CD4-positive, alpha-beta T cell treated with Interleukin-4 for 1 hour (primary cell): ENCODE measurements around the gene SINHCAF.

ENCODE experiments used
- DNase-seq, 2 donors: peaks; one replicate each; pipeline ENCODE4 v3.0.0-alpha.2; 2020 to 2022

Gene SINHCAF

DNA sequence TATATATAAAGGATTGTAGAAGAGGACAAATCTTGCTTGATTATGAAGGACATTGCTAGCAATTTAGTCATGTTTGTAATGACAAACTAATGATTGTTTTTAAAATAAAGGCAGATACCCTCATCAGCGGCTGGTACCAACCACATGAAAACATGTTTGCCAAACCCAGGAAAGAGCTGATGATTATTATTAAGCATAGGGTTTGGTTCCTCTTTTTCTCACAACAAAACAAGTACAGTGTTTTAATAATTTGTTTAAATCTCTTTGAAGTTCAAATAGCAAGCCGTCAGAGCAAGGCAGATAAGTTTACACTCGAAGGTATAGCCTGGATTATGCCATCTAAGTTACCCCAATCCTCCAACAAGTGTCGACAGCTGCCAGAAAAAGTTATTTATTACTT is 5.3 kb upstream of the SINHCAF start:
- no peak for DNase-seq

- no peak for DNase-seq
Measured at GRCh38 chr12:31326736-31327659, 1.0 kb upstream of the SINHCAF start.

GRCh38 chr12:31325524-31325875 is 450 bp downstream of the SINHCAF start:
- no peak for DNase-seq

GRCh38 chr12:31324845-31325523 is 966 bp downstream of the SINHCAF start:
- DNase-seq, result peak; percentile 32 to 49

DNA sequence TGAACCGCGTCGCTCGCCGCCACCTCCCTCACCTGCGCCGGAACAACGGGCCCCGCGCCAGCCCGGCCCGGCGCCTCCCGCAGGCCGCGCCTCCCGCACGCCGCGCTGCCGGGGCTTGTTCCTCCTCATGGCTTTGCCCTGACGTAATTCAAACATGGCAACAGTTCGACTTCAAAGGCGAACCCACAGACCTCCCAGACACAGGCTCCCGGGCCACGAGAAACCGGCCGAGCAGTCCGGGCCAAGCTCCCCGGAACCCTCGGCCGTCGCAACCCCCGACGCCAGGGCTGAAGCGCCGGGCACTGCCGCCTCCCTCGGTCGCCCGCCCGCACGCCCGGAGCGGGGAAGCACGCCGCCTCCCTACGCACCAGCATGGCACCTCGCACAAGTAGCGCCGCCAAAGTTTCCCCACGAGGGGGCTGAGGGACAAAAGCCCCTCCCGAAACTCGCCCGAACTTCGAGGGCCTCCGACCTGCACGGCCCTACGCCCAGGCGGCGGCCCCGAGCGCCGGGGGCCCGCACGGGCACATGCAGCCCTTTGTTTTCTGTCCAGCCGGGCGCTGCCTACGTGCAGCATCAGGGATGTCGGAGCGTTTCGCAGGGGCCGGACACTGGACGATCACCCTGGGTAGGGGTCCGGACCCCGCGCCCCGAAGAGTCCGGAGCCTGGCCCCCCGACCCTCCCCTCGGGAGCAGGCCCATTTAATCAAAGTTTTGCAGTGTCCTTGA is 1.7 kb downstream of the SINHCAF start:
- peak; percentile 81 to 84 for DNase-seq

DNA sequence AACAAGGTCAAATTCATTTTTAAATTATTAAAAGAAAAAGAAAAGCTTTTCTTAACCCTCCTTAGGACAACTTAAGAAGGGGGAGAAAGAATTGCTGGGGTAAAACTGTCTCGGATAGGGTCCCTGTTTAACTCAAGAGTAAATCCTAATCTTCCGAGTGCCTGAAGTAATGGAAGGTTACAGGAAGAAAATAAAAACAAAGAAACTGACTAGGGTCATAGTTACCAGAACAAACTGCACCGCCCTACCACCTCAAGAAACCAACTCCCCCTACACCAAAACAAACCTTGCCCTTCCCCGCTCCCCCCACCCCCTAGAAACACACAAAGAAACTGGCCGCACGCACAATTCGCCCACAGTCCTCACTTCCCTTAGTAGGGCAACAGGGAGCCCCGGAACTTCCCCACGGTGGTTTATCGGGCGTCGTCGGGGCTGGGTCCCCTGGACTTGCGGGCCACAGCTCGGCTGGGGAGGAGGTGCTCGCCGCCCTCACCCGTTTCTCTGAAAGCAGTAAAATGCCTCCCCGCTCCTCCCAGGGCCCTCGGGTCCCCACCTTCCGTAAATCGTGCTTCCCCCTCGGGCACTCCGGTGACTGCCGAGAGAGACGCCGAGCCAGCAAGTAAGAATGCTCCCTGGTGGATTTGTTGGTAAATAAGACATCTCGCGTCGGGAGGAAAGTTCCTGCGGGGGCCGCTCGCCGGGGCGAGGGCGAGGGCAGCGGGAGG is 2.4 kb downstream of the SINHCAF start:
- DNase-seq, result peak; percentile 80 to 83

- DNase-seq, result peak in 1 of 2 donors; percentile 28
Measured at GRCh38 chr12:31322801-31323207, 3.1 kb downstream of the SINHCAF start.

DNA sequence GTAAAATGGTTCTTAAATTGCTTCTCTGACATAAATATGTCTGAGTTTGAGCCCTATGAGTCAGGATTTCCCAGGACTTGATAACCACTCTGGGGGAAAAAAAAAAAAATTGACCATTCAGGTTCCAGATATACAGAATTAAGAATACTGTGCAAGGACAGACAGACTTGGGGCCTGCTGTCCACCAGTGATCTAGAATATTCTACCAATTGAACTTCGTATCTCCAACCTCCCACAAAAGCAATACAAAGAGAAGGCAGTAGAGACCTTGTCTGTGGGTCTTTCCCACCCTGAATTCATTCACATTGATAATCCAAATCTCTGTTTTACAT is 4.1 kb downstream of the SINHCAF start:
- no peak for DNase-seq

GRCh38 chr12:31321186-31321896 is 4.6 kb downstream of the SINHCAF start:
- DNase-seq, result peak in 1 of 2 donors; percentile 22

- no peak for DNase-seq
Measured at GRCh38 chr12:31318657-31319269, 7.2 kb downstream of the SINHCAF start.

DNA sequence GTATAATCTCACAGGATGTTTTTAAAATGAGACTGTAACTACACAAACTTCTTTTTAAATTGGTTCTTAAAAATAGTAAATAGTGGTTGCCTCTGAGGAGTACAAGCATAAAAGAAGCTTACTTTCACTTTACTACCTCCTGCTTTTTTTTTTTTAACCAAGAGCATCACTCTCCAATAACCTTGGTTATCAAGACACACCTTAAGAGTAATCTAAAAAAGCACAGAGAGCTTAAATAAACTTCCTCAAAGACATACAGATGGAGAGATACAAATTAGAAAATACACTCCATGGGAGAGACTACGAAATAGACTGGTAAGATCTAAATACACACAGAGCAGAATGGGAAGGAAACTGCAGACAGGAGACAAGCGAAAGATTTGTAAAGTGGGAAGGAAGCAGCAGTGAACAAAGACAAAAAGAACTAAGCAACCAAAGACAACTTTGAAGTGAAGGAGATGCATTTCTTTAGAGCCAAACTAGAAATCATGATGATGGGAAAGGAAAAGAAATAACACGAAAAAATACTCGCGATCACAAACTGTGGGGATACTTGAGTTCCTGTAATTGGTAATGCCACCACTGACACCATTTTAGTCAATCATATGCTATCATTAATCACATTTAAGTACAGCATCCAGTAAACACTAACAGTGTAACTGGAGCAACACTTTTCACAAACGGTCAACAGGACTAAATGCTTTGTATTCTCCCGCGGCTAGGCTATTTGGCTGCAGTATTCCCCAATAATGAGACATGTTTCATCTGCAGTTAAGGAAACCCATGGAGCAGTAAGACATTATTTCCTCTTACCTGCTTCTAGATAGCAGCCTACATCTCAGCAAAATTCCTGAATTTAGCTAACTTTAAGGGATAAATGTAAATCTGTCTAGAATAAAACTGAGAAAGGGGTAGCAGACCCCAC is 8.2 kb downstream of the SINHCAF start:
- peak in 1 of 2 donors; percentile 51 for DNase-seq

DNA sequence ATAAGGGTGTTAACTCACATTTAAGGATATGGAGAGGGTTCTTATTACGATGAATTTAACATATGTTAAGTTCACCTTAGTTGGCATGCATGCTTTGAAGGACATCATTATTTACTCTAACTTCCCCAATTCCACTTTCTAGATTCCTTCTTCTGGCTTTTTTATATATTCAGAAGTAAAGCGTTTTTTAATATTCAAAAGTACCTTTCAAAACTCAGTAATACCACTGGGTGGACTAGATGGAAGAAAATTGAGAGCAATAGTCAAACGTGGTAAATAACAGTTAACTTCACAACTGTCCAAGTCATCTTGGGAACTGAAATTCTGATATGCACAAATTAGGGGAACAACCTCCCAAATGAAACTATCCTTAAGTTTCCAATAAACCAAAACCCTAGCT is 9.1 kb downstream of the SINHCAF start:
- DNase-seq, result no peak

DNA sequence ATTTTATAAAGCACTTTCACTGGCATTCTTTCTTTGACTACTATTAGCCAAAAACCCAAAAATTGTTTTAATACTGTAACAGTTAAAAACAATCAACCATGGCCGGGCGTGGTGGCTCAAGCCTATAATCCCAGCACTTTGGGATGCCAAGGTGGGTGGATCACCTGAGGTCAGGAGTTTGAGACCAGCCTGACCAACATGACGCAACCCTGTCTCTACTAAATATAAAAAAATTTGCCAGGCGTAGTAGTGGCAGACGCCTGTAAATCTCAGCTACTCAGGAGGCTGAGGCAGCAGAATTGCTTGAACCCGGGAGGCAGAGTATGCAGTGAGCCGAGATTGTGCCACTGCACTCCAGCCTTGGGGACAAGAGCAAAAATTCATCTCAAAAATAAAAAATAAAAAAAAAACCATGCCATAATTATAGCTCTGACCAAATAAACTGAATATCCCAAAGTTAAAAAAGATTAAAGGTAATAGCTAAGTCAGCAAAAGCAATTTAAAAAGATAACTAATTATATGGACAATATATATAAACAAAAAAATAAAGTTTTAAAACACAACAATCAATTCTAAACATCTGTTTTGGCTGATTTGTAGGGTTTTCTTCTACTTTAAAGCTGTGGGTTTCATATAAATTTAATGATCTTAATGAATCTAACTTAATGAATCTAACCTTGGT is 10.0 kb downstream of the SINHCAF start:
- no peak for DNase-seq

DNA sequence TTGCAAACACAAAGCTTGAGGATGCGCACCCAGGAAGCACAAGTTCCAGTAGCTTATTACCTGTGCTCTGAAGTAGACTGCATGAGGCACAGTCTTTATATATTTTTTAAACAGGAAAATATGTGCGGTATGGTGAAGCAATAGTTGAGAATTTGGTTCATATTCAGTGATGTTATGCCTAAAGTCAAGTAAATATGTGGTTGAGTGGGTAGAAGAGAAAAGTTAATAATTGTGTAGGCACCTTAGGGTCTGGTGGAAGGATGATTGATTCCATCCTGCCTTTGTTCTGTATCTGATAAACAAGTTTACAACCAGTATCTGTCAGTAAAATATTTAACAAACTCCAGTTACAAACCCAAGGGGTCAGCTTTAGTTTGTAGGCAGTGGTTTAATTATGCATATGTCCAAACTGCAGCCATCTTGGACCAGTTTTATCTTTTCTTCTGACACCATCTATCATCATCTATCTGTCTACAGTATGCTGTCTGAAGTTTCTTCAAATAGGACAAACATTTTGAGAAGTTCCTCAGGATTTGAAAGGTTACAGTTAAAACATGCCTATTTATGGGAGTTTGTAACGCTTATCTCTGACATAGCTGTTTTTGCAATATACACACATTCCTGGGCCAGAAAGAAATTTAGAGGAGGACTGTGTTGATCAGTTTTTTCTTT is 10.8 kb downstream of the SINHCAF start:
- no peak for DNase-seq

- DNase-seq, result no peak
Measured at GRCh38 chr12:31312431-31312830, 13.5 kb downstream of the SINHCAF start.

DNA sequence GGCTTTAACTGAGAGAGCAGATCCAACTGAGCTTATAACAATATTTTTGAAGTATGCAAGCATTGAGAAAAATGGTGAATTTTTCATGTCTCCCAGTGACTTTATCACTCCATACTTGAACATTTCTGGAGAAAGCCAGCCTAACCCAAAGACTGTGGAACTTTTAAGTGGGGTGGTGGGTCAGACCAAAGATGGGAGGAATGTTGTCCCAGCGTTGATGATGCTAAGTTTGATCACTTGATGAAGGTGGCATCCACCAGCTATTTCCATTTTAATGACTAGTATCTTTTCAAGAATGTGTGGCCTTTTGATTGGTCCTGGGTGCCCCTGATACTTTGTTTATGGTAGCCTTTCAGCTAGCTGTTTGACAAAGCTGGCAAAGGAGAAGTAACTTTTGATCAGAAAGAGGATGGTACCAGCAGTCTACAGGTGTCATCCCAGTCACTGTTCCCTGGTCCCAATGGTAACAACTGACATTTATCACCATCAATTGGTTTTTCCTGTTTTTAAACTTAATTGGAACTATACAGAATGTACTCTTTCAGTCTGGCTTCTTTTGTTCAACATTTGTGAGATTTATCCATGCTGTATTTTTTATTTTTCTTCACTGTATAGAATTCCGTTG is 14.2 kb downstream of the SINHCAF start:
- no peak for DNase-seq

DNA sequence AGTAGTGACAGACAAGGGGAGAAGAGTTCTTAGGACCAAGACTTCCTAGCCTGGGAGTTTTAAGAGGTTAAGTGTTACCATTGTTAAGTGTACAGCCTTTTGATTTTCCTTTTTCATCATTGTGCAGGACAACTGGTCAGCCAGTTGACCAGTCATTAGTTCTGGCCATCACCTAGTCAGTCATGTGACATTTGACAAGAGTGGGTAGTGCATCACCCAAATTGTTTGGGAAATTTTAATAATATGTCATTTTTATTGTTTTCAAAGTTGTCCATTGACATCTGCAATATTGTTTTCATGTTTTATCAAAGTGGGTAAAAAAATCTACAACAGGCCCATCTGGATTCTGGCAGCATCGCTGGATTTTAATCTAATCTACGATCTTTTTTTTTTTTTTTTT is 15.5 kb downstream of the SINHCAF start:
- DNase-seq, result no peak

DNA sequence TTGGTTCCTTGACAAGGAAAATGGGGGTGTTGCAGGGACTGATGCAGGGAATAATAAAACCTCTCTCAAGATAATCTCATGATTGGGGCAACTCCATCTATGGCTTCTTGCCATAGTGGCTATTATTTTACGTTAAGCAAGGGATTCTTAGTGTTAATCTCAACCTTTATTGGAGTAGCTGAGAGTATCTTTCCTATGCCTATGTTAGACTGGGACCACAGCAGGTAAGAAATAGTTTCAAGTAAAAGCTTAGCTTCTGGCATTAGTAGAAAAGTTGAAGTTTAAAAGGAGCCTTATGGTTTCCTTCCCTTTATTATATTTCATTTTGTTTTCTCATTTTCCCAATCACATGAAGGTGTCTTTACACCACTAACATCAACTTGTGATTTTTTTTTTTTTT is 16.7 kb downstream of the SINHCAF start:
- DNase-seq, result no peak

GRCh38 chr12:31308116-31308515 is 17.8 kb downstream of the SINHCAF start:
- no peak for DNase-seq
